ENCODE data around the gene TMEM183A.

DNA sequence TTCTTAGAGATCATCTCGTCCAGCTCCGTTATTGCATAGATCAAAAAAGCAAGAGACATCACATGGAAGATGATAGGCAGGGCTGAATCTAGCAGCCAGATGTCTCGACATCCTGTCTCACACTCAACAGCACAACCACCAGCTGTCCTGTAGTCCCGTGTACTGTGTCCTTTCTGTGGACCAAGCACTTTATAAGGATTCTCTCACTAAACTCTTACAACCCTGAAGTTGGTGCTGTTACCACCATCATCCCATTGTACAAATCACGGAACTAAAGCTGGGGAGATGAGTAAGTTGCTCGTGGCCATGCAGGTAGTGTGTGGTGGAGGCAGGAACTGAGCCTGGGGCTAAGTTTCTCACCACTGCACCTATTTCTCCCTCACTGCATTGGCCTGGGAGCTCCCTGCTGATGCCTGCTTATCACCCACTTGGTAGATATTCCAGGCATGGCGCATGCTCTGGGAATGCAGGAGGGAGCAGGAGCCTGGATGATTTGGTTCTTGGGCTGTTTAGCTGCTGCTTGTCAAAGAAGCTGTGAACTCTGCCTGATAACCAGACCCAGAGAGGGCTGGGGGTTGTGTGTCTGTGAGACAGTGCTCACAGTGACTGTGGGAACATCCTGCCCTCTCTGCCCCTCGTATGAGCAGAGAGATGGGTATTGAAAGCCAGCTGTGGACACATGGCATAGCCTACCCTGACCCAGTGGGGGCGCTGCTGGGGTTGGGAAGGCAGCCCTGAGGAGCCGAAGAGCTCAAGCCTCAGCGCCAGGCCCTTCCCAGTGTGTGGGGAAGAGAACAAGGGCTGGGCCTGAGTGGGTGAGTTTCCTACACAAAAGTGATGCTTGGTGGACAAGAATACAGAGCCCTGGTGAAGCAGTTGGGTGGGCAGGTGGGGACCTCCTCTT is 32.7 kb downstream of the TMEM183A start:
- TF ChIP-seq, protein P1, sequence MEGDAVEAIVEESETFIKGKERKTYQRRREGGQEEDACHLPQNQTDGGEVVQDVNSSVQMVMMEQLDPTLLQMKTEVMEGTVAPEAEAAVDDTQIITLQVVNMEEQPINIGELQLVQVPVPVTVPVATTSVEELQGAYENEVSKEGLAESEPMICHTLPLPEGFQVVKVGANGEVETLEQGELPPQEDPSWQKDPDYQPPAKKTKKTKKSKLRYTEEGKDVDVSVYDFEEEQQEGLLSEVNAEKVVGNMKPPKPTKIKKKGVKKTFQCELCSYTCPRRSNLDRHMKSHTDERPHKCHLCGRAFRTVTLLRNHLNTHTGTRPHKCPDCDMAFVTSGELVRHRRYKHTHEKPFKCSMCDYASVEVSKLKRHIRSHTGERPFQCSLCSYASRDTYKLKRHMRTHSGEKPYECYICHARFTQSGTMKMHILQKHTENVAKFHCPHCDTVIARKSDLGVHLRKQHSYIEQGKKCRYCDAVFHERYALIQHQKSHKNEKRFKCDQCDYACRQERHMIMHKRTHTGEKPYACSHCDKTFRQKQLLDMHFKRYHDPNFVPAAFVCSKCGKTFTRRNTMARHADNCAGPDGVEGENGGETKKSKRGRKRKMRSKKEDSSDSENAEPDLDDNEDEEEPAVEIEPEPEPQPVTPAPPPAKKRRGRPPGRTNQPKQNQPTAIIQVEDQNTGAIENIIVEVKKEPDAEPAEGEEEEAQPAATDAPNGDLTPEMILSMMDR (conservative IDR thresholded peaks at IDR 0.05; ENCODE audit: low read depth in 2 of 2): peak; percentile 73 to 94
- TF ChIP-seq JUNB (IDR thresholded peaks at IDR 0.05; ENCODE audit: unreplicated experiment) (no peak), POLR2AphosphoS5 (IDR thresholded peaks at IDR 0.05; ENCODE audit: low read depth) (no peak)
- TF ChIP-seq, protein P2, sequence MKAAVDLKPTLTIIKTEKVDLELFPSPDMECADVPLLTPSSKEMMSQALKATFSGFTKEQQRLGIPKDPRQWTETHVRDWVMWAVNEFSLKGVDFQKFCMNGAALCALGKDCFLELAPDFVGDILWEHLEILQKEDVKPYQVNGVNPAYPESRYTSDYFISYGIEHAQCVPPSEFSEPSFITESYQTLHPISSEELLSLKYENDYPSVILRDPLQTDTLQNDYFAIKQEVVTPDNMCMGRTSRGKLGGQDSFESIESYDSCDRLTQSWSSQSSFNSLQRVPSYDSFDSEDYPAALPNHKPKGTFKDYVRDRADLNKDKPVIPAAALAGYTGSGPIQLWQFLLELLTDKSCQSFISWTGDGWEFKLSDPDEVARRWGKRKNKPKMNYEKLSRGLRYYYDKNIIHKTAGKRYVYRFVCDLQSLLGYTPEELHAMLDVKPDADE (IDR thresholded peaks at IDR 0.05): no peak
